ENCODE measurements around the gene THOC6.

Gene THOC6

DNA sequence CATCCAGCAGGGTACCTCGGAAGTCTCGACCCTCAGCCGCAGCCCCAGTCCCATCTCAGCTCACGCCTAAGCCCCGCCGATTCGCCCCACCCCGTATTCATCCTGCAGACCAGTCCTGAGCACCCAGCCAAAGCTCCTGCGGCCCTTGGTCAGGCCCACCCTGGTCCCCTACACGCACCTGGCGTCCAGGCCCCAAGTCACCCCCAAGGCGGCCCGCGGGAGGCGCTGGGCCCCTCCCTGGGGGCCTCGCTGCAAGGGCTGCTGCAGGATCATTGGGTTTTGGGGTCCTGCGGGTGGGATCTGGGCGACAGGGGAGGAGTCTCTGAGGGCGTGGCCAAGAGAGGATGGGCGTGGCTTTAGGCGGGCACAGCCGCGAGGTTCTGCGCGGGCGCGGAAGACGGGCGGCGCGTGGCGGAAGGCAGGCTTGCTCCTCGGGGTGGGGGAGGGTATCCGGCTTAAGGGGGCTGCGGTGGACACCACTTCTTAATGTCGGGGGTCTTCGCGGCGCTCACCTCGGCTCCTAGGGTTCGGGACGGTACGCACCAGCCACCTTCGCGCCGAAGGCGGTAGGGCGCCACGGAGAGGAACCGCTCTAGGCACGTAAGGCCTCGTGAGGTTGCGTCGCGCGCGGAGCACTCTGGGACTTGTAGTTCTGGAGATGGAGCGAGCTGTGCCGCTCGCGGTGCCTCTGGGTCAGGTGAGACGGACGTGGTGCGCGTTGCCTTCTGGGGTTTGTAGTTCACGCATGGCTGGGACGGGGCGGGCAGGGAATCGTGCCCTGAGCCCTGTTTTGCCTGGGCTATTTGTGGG is at the start of gene THOC6, which contains the start of gene HCFC1R1:
THOC6 (plus strand) TSS at position 367 of the 810 bp plus-strand sequence; CDS start at position 659, 292 bp downstream.
HCFC1R1 (minus strand) TSS at position 274 of the 810 bp plus-strand sequence; CDS start at position 273, 1 bp downstream.
- Histone ChIP-seq H2AFZ (ENCODE audit: low read length) (no peak within 1 kb of the TSS), H3K27me3 (ENCODE audit: insufficient read depth, low read length) (no peaks in the 10 kb centered on the region; the same call in 1 of the 2 replicates), H3K4me2 (ENCODE audit: low read length) (peak within 1 kb of the TSS; percentile 90), H3K4me3 (ENCODE audit: low read depth, low read length, poor library complexity, severe bottlenecking) (peak within 1 kb of the TSS; percentile 71), H3K9me2 (ENCODE audit: low read depth, low read length) (no peaks in the 10 kb centered on the region), H3K79me2 (ENCODE audit: insufficient read depth, low read length) (no peaks in the 10 kb centered on the region), H3K36me3 (ENCODE audit: insufficient read depth, low read length) (peaks cover 11% of the 10 kb centered on the region), H3K4me1 (ENCODE audit: insufficient read depth, low read length, severe bottlenecking) (peaks cover 38% of the 10 kb centered on the region), H3K9ac (ENCODE audit: low read length) (peak within 1 kb of the TSS; percentile 89), H3K27ac (ENCODE audit: low read depth, low read length, poor library complexity, severe bottlenecking) (peak within 1 kb of the TSS; percentile 81), H3K9me3 (ENCODE audit: low read length) (no peaks in the 10 kb centered on the region), H4K20me1 (ENCODE audit: insufficient read depth, low read length) (no peaks in the 10 kb centered on the region), H3F3A (ENCODE audit: insufficient read depth, low read length) (no peaks in the 10 kb centered on the region)
- TF ChIP-seq EZH2 (IDR thresholded peaks at IDR 0.05; ENCODE audit: borderline replicate concordance, low read length): no peak
- TF ChIP-seq, protein P1, sequence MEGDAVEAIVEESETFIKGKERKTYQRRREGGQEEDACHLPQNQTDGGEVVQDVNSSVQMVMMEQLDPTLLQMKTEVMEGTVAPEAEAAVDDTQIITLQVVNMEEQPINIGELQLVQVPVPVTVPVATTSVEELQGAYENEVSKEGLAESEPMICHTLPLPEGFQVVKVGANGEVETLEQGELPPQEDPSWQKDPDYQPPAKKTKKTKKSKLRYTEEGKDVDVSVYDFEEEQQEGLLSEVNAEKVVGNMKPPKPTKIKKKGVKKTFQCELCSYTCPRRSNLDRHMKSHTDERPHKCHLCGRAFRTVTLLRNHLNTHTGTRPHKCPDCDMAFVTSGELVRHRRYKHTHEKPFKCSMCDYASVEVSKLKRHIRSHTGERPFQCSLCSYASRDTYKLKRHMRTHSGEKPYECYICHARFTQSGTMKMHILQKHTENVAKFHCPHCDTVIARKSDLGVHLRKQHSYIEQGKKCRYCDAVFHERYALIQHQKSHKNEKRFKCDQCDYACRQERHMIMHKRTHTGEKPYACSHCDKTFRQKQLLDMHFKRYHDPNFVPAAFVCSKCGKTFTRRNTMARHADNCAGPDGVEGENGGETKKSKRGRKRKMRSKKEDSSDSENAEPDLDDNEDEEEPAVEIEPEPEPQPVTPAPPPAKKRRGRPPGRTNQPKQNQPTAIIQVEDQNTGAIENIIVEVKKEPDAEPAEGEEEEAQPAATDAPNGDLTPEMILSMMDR (IDR thresholded peaks at IDR 0.05; ENCODE audit: low read length): no peak

DNA sequence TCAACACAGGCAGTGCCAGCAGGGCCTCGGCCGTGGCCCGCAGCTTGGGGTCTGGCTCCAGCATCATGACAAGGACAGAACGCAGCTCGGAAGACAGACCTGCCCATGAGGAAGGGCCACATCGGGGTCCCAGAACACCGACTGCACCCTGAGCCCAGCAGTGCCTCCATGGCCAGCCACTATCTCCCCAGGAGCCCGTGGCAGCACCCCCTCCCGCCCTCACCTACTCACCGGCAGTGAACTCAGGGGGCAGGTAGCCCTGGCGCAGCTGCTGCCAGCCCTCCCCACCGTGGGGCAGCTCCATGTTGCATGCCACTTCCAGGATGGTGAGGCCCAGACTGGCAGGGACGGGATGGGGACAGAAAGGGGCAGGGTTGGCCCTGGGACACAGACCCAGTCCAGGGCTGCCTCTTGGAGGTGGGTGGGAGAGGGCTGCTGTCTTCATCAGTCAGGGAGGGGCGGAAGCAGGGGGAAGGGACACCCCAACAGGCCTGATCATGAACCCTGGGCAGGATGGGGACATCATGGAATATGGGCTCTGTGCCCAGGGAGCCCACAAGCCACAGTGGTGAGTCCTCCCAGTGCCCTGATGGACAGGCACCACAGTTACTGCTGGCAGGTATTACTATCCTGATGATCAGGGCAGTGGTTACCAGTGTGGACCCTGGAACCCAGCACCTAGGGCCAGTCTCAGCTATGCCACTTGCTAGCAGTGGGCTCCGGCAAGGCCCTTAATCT is 49.3 kb upstream of the THOC6 start:
- H3K79me2 ChIP-seq (ENCODE audit: insufficient read depth, low read length): peaks cover under 1% of the 10 kb centered on the region; the same call in 1 of the 2 replicates
- no peak overlapping the region for H2AFZ ChIP-seq (ENCODE audit: low read length)
- H3K9me3 ChIP-seq (ENCODE audit: low read length): no peaks in the 10 kb centered on the region
- peaks cover 78% of the 10 kb centered on the region for H3K36me3 ChIP-seq (ENCODE audit: insufficient read depth, low read length)
- TF ChIP-seq, protein P1 (IDR thresholded peaks at IDR 0.05; ENCODE audit: low read length): no peak
- no peak for TF ChIP-seq EZH2 (IDR thresholded peaks at IDR 0.05; ENCODE audit: borderline replicate concordance, low read length)
- no peak overlapping the region for H3K4me3 ChIP-seq (ENCODE audit: low read depth, low read length, poor library complexity, severe bottlenecking)
- H3K27me3 ChIP-seq (ENCODE audit: insufficient read depth, low read length): no peaks in the 10 kb centered on the region
- no peaks in the 10 kb centered on the region for H3K9me2 ChIP-seq (ENCODE audit: low read depth, low read length)
- H3K4me1 ChIP-seq (ENCODE audit: insufficient read depth, low read length, severe bottlenecking): peaks cover 65% of the 10 kb centered on the region
- no peaks in the 10 kb centered on the region for H4K20me1 ChIP-seq (ENCODE audit: insufficient read depth, low read length)
- peak overlapping the region; percentile 18; the same call in 1 of the 2 replicates for H3K4me2 ChIP-seq (ENCODE audit: low read length)
- no peak overlapping the region for H3K27ac ChIP-seq (ENCODE audit: low read depth, low read length, poor library complexity, severe bottlenecking)
- no peaks in the 10 kb centered on the region for H3F3A ChIP-seq (ENCODE audit: insufficient read depth, low read length)
- no peak overlapping the region for H3K9ac ChIP-seq (ENCODE audit: low read length)

DNA sequence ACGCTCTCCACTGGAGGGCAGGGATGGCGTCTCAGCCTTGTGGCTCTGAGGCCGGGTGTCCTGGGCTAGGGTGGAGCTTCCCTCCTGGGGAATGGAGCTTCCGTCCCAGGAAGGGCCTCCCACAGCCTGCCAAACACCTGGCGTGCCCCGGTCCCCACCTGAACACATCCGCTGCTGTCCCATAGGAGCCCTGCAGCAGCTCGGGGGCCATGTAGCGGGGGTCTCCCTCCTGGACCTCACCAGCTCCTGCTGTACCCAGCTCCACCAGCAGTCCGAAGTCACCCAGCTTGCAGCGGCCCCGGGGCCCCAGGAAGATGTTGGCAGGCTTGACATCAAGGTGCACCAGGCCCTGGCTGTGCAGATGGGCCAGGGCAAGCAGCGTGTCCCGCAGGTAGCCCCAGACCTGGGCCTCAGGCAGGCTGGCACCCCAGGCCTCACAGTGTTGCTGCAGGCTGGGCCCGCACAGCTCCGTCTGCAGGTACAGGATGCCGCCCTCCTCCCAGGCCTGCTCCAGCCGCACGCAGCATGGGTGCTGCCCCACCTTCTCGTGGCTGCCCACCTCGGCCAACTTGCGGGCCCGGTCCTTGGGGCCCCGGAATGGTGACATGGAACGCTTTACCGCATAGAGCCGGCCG is 48.6 kb upstream of the THOC6 start:
- Histone ChIP-seq H3K79me2 (ENCODE audit: insufficient read depth, low read length) (peaks cover 3% of the 10 kb centered on the region; the same call in 1 of the 2 replicates), H3K36me3 (ENCODE audit: insufficient read depth, low read length) (peaks cover 78% of the 10 kb centered on the region)

More for the DNA sequence above, 48.6 kb upstream of the THOC6 start:
- H3K4me2 ChIP-seq (ENCODE audit: low read length): peak overlapping the region; percentile 18; the same call in 1 of the 2 replicates
- no peak overlapping the region for H2AFZ ChIP-seq (ENCODE audit: low read length)
- H3K9ac ChIP-seq (ENCODE audit: low read length): no peak overlapping the region
- TF ChIP-seq, protein P1 (IDR thresholded peaks at IDR 0.05; ENCODE audit: low read length): no peak
- no peak for TF ChIP-seq EZH2 (IDR thresholded peaks at IDR 0.05; ENCODE audit: borderline replicate concordance, low read length)
- H3K27ac ChIP-seq (ENCODE audit: low read depth, low read length, poor library complexity, severe bottlenecking): no peak overlapping the region
- H3K27me3 ChIP-seq (ENCODE audit: insufficient read depth, low read length): no peaks in the 10 kb centered on the region
- no peaks in the 10 kb centered on the region for H3K9me3 ChIP-seq (ENCODE audit: low read length)
- H4K20me1 ChIP-seq (ENCODE audit: insufficient read depth, low read length): no peaks in the 10 kb centered on the region
- no peaks in the 10 kb centered on the region for H3F3A ChIP-seq (ENCODE audit: insufficient read depth, low read length)
- H3K4me1 ChIP-seq (ENCODE audit: insufficient read depth, low read length, severe bottlenecking): peaks cover 66% of the 10 kb centered on the region
- H3K4me3 ChIP-seq (ENCODE audit: low read depth, low read length, poor library complexity, severe bottlenecking): no peak overlapping the region
- no peaks in the 10 kb centered on the region for H3K9me2 ChIP-seq (ENCODE audit: low read depth, low read length)

Data from OCI-LY1 (cell line).